MM.1S (cell line): ENCODE results near the gene METTL17.

Source experiments
- EZH2 ChIP-seq: fragments of 300-600 bp; sonication (generic); optimal IDR thresholded peaks from 2 replicates; pipeline ENCODE3; 2017; ENCODE audit warnings: low read depth, mild to moderate bottlenecking, antibody characterized with exemption, low read length, mixed read lengths
- EZH2phosphoT487 ChIP-seq: fragments of 300-600 bp; sonication (generic); IDR thresholded peaks from 2 replicates; pipeline ENCODE4 v1.6.1; 2018; ENCODE audit warnings: antibody characterized with exemption, low read length
- TF ChIP-seq, protein P1 (sequence below): fragments of 300-600 bp; sonication (generic); IDR thresholded peaks from 2 replicates; pipeline ENCODE4 v1.5.1; 2016; ENCODE audit warnings: antibody characterized with exemption, low read length, mixed read lengths

- TF ChIP-seq, protein P1, sequence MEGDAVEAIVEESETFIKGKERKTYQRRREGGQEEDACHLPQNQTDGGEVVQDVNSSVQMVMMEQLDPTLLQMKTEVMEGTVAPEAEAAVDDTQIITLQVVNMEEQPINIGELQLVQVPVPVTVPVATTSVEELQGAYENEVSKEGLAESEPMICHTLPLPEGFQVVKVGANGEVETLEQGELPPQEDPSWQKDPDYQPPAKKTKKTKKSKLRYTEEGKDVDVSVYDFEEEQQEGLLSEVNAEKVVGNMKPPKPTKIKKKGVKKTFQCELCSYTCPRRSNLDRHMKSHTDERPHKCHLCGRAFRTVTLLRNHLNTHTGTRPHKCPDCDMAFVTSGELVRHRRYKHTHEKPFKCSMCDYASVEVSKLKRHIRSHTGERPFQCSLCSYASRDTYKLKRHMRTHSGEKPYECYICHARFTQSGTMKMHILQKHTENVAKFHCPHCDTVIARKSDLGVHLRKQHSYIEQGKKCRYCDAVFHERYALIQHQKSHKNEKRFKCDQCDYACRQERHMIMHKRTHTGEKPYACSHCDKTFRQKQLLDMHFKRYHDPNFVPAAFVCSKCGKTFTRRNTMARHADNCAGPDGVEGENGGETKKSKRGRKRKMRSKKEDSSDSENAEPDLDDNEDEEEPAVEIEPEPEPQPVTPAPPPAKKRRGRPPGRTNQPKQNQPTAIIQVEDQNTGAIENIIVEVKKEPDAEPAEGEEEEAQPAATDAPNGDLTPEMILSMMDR, result no peak
- no peak for TF ChIP-seq EZH2
- TF ChIP-seq EZH2phosphoT487, result no peak
Measured at GRCh38 chr14:20998139-20998538, 8.4 kb downstream of the METTL17 start.
